HPDE6-E6E7 (cell line): ENCODE measurements around the gene KCNQ1.

Source experiments
- DNase-seq: peaks from one replicate; pipeline ENCODE4 v3.0.0; 2011; ENCODE audit warnings: missing footprints; ENCODE audit errors: extremely low spot score

The KCNQ1 gene

GRCh38 chr11:2508793-2509192, 64.0 kb downstream of the KCNQ1 start:
- no peak for DNase-seq

- no peak for DNase-seq
Observed at GRCh38 chr11:2509481-2510001, 64.7 kb downstream of the KCNQ1 start.

GRCh38 chr11:2510626-2511402, 66.0 kb downstream of the KCNQ1 start:
- no peak for DNase-seq

- no peak for DNase-seq
Observed at GRCh38 chr11:2511421-2512369, 66.9 kb downstream of the KCNQ1 start.

- no peak for DNase-seq
Observed at GRCh38 chr11:2512431-2513407, 67.9 kb downstream of the KCNQ1 start.

GRCh38 chr11:2513441-2513840, 68.6 kb downstream of the KCNQ1 start:
- DNase-seq, result no peak

GRCh38 chr11:2515401-2516275, 70.8 kb downstream of the KCNQ1 start:
- no peak for DNase-seq

- no peak for DNase-seq
Observed at GRCh38 chr11:2516276-2517015, 71.6 kb downstream of the KCNQ1 start.

- no peak for DNase-seq
Observed at GRCh38 chr11:2517016-2517385, 72.2 kb downstream of the KCNQ1 start.

- DNase-seq, result no peak
Observed at GRCh38 chr11:2517386-2518064, 72.7 kb downstream of the KCNQ1 start.

- DNase-seq, result no peak
Observed at GRCh38 chr11:2518111-2518982, 73.5 kb downstream of the KCNQ1 start.

GRCh38 chr11:2518983-2519340, 74.2 kb downstream of the KCNQ1 start:
- DNase-seq, result no peak

GRCh38 chr11:2519517-2519861, 74.7 kb downstream of the KCNQ1 start:
- DNase-seq, result no peak

- DNase-seq, result no peak
Observed at GRCh38 chr11:2519862-2520735, 75.3 kb downstream of the KCNQ1 start.

GRCh38 chr11:2520736-2521035, 75.9 kb downstream of the KCNQ1 start:
- DNase-seq, result no peak

GRCh38 chr11:2521081-2521732, 76.4 kb downstream of the KCNQ1 start:
- no peak for DNase-seq
